Astrocyte of the spinal cord (primary cell): ENCODE measurements around the gene C4orf50.

Experiments used
- DNase-seq: peaks from one replicate; pipeline ENCODE4 v3.0.0; 2011; ENCODE audit warnings: low read depth, low spot score
- H3K4me3 ChIP-seq: 2 replicates; pipeline ENCODE4 v1.5.1; 2011; ENCODE audit warnings: low read depth, mild to moderate bottlenecking, low read length, moderate library complexity
- in situ Hi-C: cut with HindIII; loops from 2 replicates; pipeline ENCODE4 v1.10.0; 2017; ENCODE audit warnings: low sequenced_read_pairs
- TF ChIP-seq, protein P1 (sequence below): IDR thresholded peaks from 2 replicates; pipeline ENCODE4 v1.5.1; 2012; ENCODE audit warnings: low read depth, mild to moderate bottlenecking, low read length, inconsistent platforms

Gene C4orf50

GRCh38 chr4:5969336-5969735, 48.9 kb downstream of the C4orf50 start:
- in situ Hi-C loops, result no loop called here
- no peak for DNase-seq
- TF ChIP-seq, protein P1, sequence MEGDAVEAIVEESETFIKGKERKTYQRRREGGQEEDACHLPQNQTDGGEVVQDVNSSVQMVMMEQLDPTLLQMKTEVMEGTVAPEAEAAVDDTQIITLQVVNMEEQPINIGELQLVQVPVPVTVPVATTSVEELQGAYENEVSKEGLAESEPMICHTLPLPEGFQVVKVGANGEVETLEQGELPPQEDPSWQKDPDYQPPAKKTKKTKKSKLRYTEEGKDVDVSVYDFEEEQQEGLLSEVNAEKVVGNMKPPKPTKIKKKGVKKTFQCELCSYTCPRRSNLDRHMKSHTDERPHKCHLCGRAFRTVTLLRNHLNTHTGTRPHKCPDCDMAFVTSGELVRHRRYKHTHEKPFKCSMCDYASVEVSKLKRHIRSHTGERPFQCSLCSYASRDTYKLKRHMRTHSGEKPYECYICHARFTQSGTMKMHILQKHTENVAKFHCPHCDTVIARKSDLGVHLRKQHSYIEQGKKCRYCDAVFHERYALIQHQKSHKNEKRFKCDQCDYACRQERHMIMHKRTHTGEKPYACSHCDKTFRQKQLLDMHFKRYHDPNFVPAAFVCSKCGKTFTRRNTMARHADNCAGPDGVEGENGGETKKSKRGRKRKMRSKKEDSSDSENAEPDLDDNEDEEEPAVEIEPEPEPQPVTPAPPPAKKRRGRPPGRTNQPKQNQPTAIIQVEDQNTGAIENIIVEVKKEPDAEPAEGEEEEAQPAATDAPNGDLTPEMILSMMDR, result no peak
- no peak overlapping the region for H3K4me3 ChIP-seq

DNA sequence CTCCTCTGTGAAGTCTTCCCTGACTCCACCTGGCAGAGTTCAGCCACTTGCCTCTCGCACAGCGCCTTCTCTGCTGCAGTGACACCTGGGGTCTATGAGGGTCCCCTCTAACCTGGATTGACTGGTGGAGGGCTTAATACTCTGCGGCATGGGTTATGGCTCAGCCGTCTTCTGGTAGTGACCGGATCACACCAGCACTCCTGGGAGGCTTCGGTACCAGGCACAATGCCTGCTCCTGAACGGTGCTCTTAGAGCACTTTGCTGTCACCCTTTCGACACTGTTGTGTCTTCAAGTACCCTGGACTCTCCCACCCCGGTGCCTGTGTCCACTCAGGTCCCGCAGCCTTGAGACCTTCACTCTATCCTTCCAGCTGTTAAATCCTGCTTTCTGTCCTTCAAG, 50.0 kb downstream of the C4orf50 start:
- H3K4me3 ChIP-seq, result no peak overlapping the region
- no peak for DNase-seq
- TF ChIP-seq, protein P1, result no peak
- in situ Hi-C loops, result no loop called here

DNA sequence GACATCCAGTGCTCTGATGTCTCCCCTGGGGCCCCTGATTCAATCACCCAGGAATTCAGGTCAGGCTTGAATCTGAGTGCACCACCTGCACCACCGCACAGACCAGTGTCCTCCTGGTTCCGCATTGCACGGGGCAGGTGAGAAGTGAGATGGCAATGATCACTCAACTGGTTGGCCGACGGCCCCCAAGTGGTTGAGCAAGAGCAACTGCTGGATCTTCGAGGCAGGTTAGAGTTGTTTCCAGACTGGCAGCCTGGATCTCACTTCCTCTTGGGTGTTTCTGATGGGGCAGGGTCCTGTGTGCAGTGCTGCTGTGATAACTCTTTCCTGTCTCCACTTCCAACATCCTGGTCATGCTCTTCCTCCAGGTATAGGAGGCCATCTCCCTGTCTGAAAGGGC, 50.4 kb downstream of the C4orf50 start:
- in situ Hi-C loops, result no loop called here
- no peak overlapping the region for H3K4me3 ChIP-seq
- TF ChIP-seq, protein P1, result no peak
- no peak for DNase-seq

GRCh38 chr4:5965225-5965624, 53.0 kb downstream of the C4orf50 start:
- in situ Hi-C loops, result no loop called here
- TF ChIP-seq, protein P1, result no peak
- no peak overlapping the region for H3K4me3 ChIP-seq
- DNase-seq, result no peak

DNA sequence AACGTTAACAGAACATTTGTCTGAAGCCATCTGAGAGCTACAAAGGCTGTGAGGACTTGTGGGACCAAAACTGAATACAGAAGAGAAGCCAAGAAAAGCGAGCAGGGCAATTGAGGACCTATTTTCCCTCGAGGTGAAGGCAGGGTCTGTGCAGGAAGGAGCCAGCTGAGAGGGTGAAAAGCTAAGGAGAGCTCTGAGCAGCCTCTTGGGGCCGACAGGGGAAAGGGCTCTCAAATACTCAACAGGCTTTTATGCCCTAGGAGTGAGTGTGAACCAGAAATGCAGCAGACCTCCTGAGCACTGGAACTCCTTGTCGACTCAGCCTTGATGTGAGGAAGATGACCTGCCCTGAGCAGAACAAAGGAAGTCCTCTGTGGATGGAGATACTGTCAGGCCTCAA, 54.2 kb downstream of the C4orf50 start:
- H3K4me3 ChIP-seq, result no peak overlapping the region
- in situ Hi-C loops, result no loop called here
- TF ChIP-seq, protein P1, result no peak
- no peak for DNase-seq

DNA sequence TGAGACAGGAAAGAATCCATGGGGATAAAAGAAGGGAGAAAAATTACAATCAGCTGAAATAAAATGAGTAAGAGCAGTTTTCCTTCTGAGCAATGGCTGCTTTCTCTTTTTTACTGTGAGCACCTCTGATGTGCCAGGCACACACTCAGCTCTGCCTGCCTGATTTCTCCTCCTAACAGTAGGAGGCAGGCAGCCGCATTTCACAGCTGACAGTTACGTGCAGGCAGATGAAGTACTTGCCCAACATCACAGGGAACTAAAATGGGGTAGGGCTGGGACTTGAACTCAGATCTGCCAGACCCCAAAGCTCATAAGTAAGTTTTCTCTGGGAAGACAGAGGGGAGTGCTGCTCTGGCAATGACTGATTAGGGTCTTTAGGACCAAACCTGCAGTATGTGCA, 54.6 kb downstream of the C4orf50 start:
- in situ Hi-C loops, result no loop called here
- no peak for DNase-seq
- TF ChIP-seq, protein P1, result no peak
- no peak overlapping the region for H3K4me3 ChIP-seq

DNA sequence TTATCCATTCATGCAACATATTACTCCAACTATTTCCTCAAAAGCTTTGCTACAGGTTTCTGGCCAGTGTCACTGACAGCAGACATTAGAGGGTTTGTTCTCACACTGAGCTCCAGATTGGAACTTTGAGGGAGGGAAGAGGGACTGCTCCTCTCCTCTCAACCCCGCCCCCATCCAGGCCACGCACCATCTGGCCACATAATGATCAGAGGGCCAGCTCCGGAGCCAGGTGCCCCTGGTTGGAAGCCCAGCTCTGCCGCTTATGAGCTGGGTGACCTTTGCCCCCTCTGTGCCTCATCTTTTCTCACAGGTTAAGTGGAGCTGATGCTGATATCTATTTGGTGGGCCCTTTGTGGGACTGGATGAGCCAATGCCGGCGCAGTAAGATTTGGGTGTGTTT, 55.8 kb downstream of the C4orf50 start:
- no peak for DNase-seq
- TF ChIP-seq, protein P1, result no peak
- in situ Hi-C loops, result no loop called here
- no peak overlapping the region for H3K4me3 ChIP-seq
